ENCODE measurements around the gene PRPF40B. TPM values are rescaled to one million over a fixed set of nuclear protein-coding genes. Genes with fewer than 3 reads are reported as not detected.

PRPF40B gene
- total and polyA plus RNA-seq, 8 donors = 11.2 to 58.3 (median 15.0) TPM

- intact Hi-C loops (cut with DNase I) = no loop called here
- ATAC-seq (no peak), DNase-seq (no peak), FAIRE-seq (no peak)
- H3K27ac ChIP-seq = no peak overlapping the region
- H3K36me3 ChIP-seq = no peaks in the 10 kb centered on the region
- no peak for TF ChIP-seq CTCF (IDR thresholded peaks at IDR 0.05)
- WGBS, 2 donors = 72 to 80% methylated on average over 5 of the region's 5 CpGs
- H3K4me3 ChIP-seq = no peak overlapping the region
- H3K9me3 ChIP-seq = no peaks in the 10 kb centered on the region
- peaks cover 0 to 4% (median 4%) of the 10 kb centered on the region in 3 donors for H3K4me1 ChIP-seq
- no peaks in the 10 kb centered on the region for H3K27me3 ChIP-seq
Observed at GRCh38 chr12:49616533-49617219, 6.7 kb upstream of the PRPF40B start.

GRCh38 chr12:49618576-49618975, 4.8 kb upstream of the PRPF40B start:
- H3K9me3 ChIP-seq = no peaks in the 10 kb centered on the region
- H3K4me3 ChIP-seq = no peak overlapping the region
- no peak for FAIRE-seq
- H3K36me3 ChIP-seq = no peaks in the 10 kb centered on the region
- peaks cover 0 to 8% (median 4%) of the 10 kb centered on the region in 3 donors for H3K4me1 ChIP-seq
- ATAC-seq = no peak
- H3K27me3 ChIP-seq = no peaks in the 10 kb centered on the region
- no peak for DNase-seq
- WGBS, 2 donors = 62 to 68% methylated on average over 1 of the region's 1 CpG
- H3K27ac ChIP-seq = no peak overlapping the region
- intact Hi-C loops (cut with DNase I) = no loop called here
- no peak for TF ChIP-seq CTCF (IDR thresholded peaks at IDR 0.05)

GRCh38 chr12:49619286-49619685, 4.1 kb upstream of the PRPF40B start:
- no peak overlapping the region for H3K4me3 ChIP-seq
- DNase-seq (no peak), FAIRE-seq (no peak), ATAC-seq (no peak)
- no peak for TF ChIP-seq CTCF (IDR thresholded peaks at IDR 0.05)
- no peaks in the 10 kb centered on the region for H3K36me3 ChIP-seq
- H3K9me3 ChIP-seq = no peaks in the 10 kb centered on the region
- H3K27me3 ChIP-seq = no peaks in the 10 kb centered on the region
- intact Hi-C loops (cut with DNase I) = no loop called here
- WGBS, 2 donors = 86 to 88% methylated on average over 3 of the region's 3 CpGs
- no peak overlapping the region for H3K27ac ChIP-seq
- H3K4me1 ChIP-seq = peaks cover 0 to 8% (median 4%) of the 10 kb centered on the region in 3 donors

- Histone ChIP-seq H3K27me3 (no peaks in the 10 kb centered on the region), H3K36me3 (no peaks in the 10 kb centered on the region), H3K27ac (peak overlapping the region; percentile 62 to 86 (median 81)), H3K9me3 (no peaks in the 10 kb centered on the region), H3K4me1 (peaks cover 0 to 8% (median 4%) of the 10 kb centered on the region in 3 donors), H3K4me3 (peak overlapping the region; percentile 35 to 60 (median 46))
- FAIRE-seq (no peak), ATAC-seq (peak; percentile 7 to 26 (median 18)), DNase-seq (peak in 1 of 6 donors; percentile 26)
- no peak for TF ChIP-seq CTCF (IDR thresholded peaks at IDR 0.05)
- intact Hi-C loops (cut with DNase I) = no loop called here
- 5 to 10% methylated on average over 32 to 33 of the region's 33 CpGs for WGBS, 2 donors
Observed at GRCh38 chr12:49621651-49622500, 1.5 kb upstream of the PRPF40B start.
